H1 (cell line): ENCODE measurements around the gene TBC1D13. TPM values are rescaled to one million over a fixed set of nuclear protein-coding genes. Genes with fewer than 3 reads are reported as not detected.

Experiments
- CTCF ChIA-PET: fragments of 300-600 bp; sonication (Branson Sonifier 250); formaldehyde crosslinking; loops from one replicate; lab custom pipeline; 2021; ENCODE audit not compliant: partially characterized antibody; lab: Charles Lee
- POLR2A ChIA-PET: fragments of 300-600 bp; sonication (Branson Sonifier 250); formaldehyde crosslinking; loops from one replicate; lab custom pipeline; 2021; ENCODE audit warnings: inconsistent platforms; ENCODE audit not compliant: partially characterized antibody; lab: Charles Lee
- DNase-seq, 2 experiments: peaks; one replicate each; pipeline versions ENCODE4 v3.0.0 to v3.0.0-alpha.2; 2010 to 2022; ENCODE audit warnings: low spot score in 2 of 2, low read depth in 1 of 2, mixed read lengths in 1 of 2
- FAIRE-seq: peaks from 2 replicates; lab custom pipeline; 2011; peaks lifted over from hg19 to GRCh38; lab: Jason Lieb, UNC
- H2AFZ ChIP-seq: 2 replicates; pipeline ENCODE4 v1.8.1; 2012; ENCODE audit warnings: low read length, inconsistent platforms
- H2AK5ac ChIP-seq: 2 replicates; pipeline ENCODE4 v1.6.1; 2013; ENCODE audit warnings: low read depth, low read length
- H2BK120ac ChIP-seq: replicated peaks from 2 replicates; pipeline ENCODE3; 2013; ENCODE audit warnings: low read depth, low read length, inconsistent platforms
- H2BK12ac ChIP-seq: 2 replicates; pipeline ENCODE4 v1.6.1; 2013; ENCODE audit warnings: low read depth, low read length
- H2BK15ac ChIP-seq: 2 replicates; pipeline ENCODE4 v1.6.1; 2013; ENCODE audit warnings: low read length
- H2BK20ac ChIP-seq: 2 replicates; pipeline ENCODE4 v1.6.1; 2013; ENCODE audit warnings: low read length
- H2BK5ac ChIP-seq: 2 replicates; pipeline ENCODE4 v1.6.1; 2013; ENCODE audit warnings: low read depth, low read length
- H3K14ac ChIP-seq: 2 replicates; pipeline ENCODE4 v1.6.1; 2013; ENCODE audit warnings: inconsistent platforms; ENCODE audit not compliant: insufficient read length
- H3K18ac ChIP-seq: 2 replicates; pipeline ENCODE4 v1.6.1; 2013; ENCODE audit warnings: low read length; ENCODE audit errors: extremely low read depth
- H3K23ac ChIP-seq: 2 replicates; pipeline ENCODE4 v1.6.1; 2013; ENCODE audit warnings: inconsistent platforms; ENCODE audit not compliant: insufficient read length
- H3K23me2 ChIP-seq: 2 replicates; pipeline ENCODE4 v1.6.1; 2013; ENCODE audit warnings: low read depth, low read length
- H3K27ac ChIP-seq: 2 replicates; pipeline ENCODE4 v1.6.1; 2011; ENCODE audit warnings: low read depth, low read length, inconsistent platforms
- H3K27me3 ChIP-seq, 4 experiments: replicated peaks in 1 of 4; 1 replicate in 1 of 4; 2 replicates in 3 of 4; pipeline versions ENCODE4 v1.6.1 to v1.8.1; 2011 to 2013; ENCODE audit warnings: low read length in 3 of 4, mild to moderate bottlenecking in 3 of 4, inconsistent platforms in 2 of 4, mixed read lengths in 2 of 4, moderate library complexity in 1 of 4; ENCODE audit not compliant: control insufficient read depth in 3 of 4, insufficient read depth in 3 of 4; ENCODE audit errors: extremely low read depth in 1 of 4
- H3K36me3 ChIP-seq, 4 experiments: 2 replicates each; pipeline versions ENCODE4 v1.6.1 to v1.8.1; 2011 to 2013; ENCODE audit warnings: mild to moderate bottlenecking in 4 of 4, low read length in 3 of 4, moderate library complexity in 2 of 4, control low read depth in 1 of 4, inconsistent platforms in 1 of 4; ENCODE audit not compliant: insufficient read depth in 4 of 4, control insufficient read depth in 2 of 4
- H3K4ac ChIP-seq: replicated peaks from 2 replicates; pipeline ENCODE3; 2013; ENCODE audit warnings: low read length, low read depth, mixed read lengths, inconsistent platforms; ENCODE audit not compliant: insufficient read length
- H3K4me1 ChIP-seq, 4 experiments: replicated peaks in 1 of 4; 1 replicate in 1 of 4; 2 replicates in 3 of 4; pipeline versions ENCODE4 v1.6.1 to v1.8.1; 2011 to 2013; ENCODE audit warnings: low read length in 3 of 4, inconsistent platforms in 2 of 4, mixed read lengths in 1 of 4; ENCODE audit not compliant: insufficient read depth in 4 of 4, control insufficient read depth in 3 of 4
- H3K4me2 ChIP-seq, 2 experiments: 2 replicates each; pipeline versions ENCODE4 v1.6.1 to v1.8.1; 2011 to 2013; ENCODE audit warnings: low read depth in 2 of 2, low read length in 2 of 2, control low read depth in 1 of 2, inconsistent platforms in 1 of 2, mild to moderate bottlenecking in 1 of 2; ENCODE audit not compliant: insufficient read depth in 1 of 2
- H3K4me3 ChIP-seq, 4 experiments: fragments of 200-600, 300-600 bp in 1 of 4; sonication (generic), shearing (Covaris generic), sonication (Bioruptor Twin) in 1 of 4; 2 replicates each; pipeline versions ENCODE4 v1.5.1 to v1.8.1; 2011 to 2016; ENCODE audit warnings: low read length in 4 of 4, low read depth in 3 of 4, control low read depth in 2 of 4, inconsistent platforms in 2 of 4, mild to moderate bottlenecking in 2 of 4, mixed read lengths in 1 of 4, moderate library complexity in 1 of 4; ENCODE audit not compliant: insufficient read depth in 2 of 4; ENCODE audit errors: extremely low read depth in 1 of 4
- H3K56ac ChIP-seq: replicated peaks from 2 replicates; pipeline ENCODE3; 2013; ENCODE audit warnings: low read depth, mild to moderate bottlenecking, mixed read lengths, low read length, inconsistent platforms; ENCODE audit not compliant: insufficient read length
- H3K79me1 ChIP-seq: 2 replicates; pipeline ENCODE4 v1.6.1; 2013; ENCODE audit warnings: low read depth, low read length, control low read depth
- H3K79me2 ChIP-seq, 2 experiments: 2 replicates each; pipeline versions ENCODE4 v1.6.1 to v1.8.1; 2012 to 2013; ENCODE audit warnings: low read length in 2 of 2, mild to moderate bottlenecking in 2 of 2, inconsistent platforms in 1 of 2; ENCODE audit not compliant: insufficient read depth in 2 of 2, control insufficient read depth in 1 of 2
- H3K9ac ChIP-seq, 4 experiments: replicated peaks in 1 of 4; 1 replicate in 1 of 4; 2 replicates in 3 of 4; pipeline versions ENCODE4 v1.6.1 to v1.8.1; 2011 to 2013; ENCODE audit warnings: low read depth in 3 of 4, low read length in 3 of 4, control low read depth in 2 of 4, mild to moderate bottlenecking in 2 of 4, moderate library complexity in 2 of 4, inconsistent platforms in 1 of 4; ENCODE audit errors: extremely low read depth in 1 of 4
- H3K9me3 ChIP-seq, 2 experiments: 2 replicates each; pipeline versions ENCODE4 v1.6.1 to v1.8.1; 2012 to 2013; ENCODE audit warnings: mild to moderate bottlenecking in 2 of 2, moderate library complexity in 2 of 2, control low read depth in 1 of 2, inconsistent platforms in 1 of 2, low read depth in 1 of 2, low read length in 1 of 2, mixed read lengths in 1 of 2; ENCODE audit not compliant: insufficient read depth in 2 of 2
- H4K20me1 ChIP-seq, 2 experiments: replicated peaks in 1 of 2; 2 replicates each; pipeline versions ENCODE3 to v1.8.1; 2011 to 2013; ENCODE audit warnings: inconsistent platforms in 2 of 2, low read length in 2 of 2, mild to moderate bottlenecking in 1 of 2; ENCODE audit not compliant: insufficient read depth in 2 of 2, control insufficient read depth in 1 of 2
- H4K5ac ChIP-seq: 2 replicates; pipeline ENCODE4 v1.6.1; 2013; ENCODE audit warnings: low read length, low read depth, mixed read lengths, inconsistent platforms; ENCODE audit not compliant: insufficient read length
- H4K8ac ChIP-seq: 2 replicates; pipeline ENCODE4 v1.8.0; 2013; ENCODE audit warnings: mild to moderate bottlenecking, moderate library complexity, low read length, inconsistent platforms; ENCODE audit not compliant: insufficient read depth; ENCODE audit errors: extremely low read depth
- H4K91ac ChIP-seq: replicated peaks from 2 replicates; pipeline ENCODE3; 2013; ENCODE audit warnings: low read length, mixed read lengths, inconsistent platforms; ENCODE audit not compliant: insufficient read length
- SP1 ChIP-seq: IDR thresholded peaks from 2 replicates; pipeline ENCODE4 v1.6.1; 2011; ENCODE audit warnings: low read depth, low read length
- SUZ12 ChIP-seq: fragments of 200-600 bp; sonication (generic); IDR thresholded peaks from 2 replicates; pipeline ENCODE4 v1.6.1; 2012; ENCODE audit warnings: mild to moderate bottlenecking, inconsistent platforms, low read length, moderate library complexity, mixed read lengths
- TAF7 ChIP-seq: optimal IDR thresholded peaks from 2 replicates; pipeline ENCODE3; 2011; ENCODE audit warnings: low read depth, mild to moderate bottlenecking, inconsistent platforms, low read length, moderate library complexity, borderline replicate concordance
- WGBS, 2 experiments: shearing (Covaris generic) in 1 of 2; methylation state at CpG; one replicate each; pipeline versions ENCODE4 v1.1.6 to v1.1.7; 2013 to 2015; ENCODE audit warnings: low lambda C conversion rate in 2 of 2, mixed read lengths in 2 of 2, inconsistent platforms in 1 of 2, low coverage in 1 of 2, missing lambda C conversion rate in 1 of 2; ENCODE audit not compliant: insufficient replicate concordance in 2 of 2, insufficient coverage in 1 of 2, insufficient read length in 1 of 2; ENCODE audit errors: extremely low coverage in 1 of 2, missing lambda C conversion rate in 1 of 2; 5-methylcytosine and 5-hydroxymethylcytosine counted together
- polyA plus RNA-seq, 7 experiments: library from polyadenylated mRNA; depleted of rRNA in 3 of 7; stranded (reverse) in 5 of 7; unstranded in 2 of 7; fragments of >200 nt in 5 of 7; fragments of 200-250 nt in 2 of 7; gene quantifications; 1 replicate in 5 of 7; 2 replicates in 1 of 7; 4 replicates in 1 of 7; pipeline versions ENCODE4 v1.2.1 to v1.2.3, GENCODE V29; 2011 to 2013; ENCODE audit warnings: missing spikeins in 2 of 7, mixed read lengths in 2 of 7
- total RNA-seq: library from RNA; stranded (reverse); fragmentation: NEBNext Ultra II Directional; extraction: Animal tissue kit (Norgen Biotek cat#: 25700); gene quantifications from 2 replicates; pipeline ENCODE4 v1.2.1, GENCODE V29; 2021

The TBC1D13 gene
- total and polyA plus RNA-seq, 2 of the 8 experiments (the other 6 are each of a cell fraction or from before 2014, with no cell fraction given): 21.3 to 24.7 TPM

DNA sequence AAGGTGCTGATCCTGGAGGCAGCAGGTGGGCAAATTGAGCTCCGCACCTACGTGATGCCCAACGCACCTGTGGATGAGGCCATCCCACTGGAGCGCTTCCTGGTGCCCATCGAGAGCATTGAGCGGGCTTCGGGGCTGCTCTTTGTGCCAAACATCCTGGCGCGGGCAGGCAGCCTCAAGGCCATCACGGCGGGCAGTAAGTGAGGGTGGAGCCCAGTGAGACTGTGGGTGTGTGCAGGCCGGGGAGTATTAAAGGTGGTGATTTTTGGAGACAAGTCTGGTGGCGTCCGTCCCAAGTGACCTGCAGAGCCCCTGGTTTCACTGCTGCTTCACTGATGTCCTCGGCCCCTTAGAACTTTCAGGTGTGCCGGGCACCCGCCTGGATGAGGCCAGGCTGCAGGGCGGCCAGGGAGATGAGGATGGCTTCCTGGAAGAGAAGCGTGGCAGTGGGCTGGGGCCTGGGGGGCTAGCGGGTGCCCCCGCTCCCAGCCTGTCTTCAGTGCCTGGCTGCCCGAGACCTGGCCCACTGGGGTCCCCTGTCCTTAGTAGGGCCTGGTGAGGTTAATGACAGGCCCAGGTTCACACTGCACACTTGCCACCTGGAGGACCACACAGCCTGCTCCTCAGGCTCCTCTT, 35.5 kb downstream of the TBC1D13 start:
- CTCF ChIA-PET: no interaction called here
- 93% methylated on average over 21 of the region's 22 CpGs; no CpG with 5 or more reads in 1 of the 2 experiments for WGBS, 2 experiments
- no peak overlapping the region for H3K14ac ChIP-seq
- no peak overlapping the region for H2BK15ac ChIP-seq
- no peak overlapping the region for H3K4me2 ChIP-seq
- no peak overlapping the region for H4K91ac ChIP-seq
- no peak for TF ChIP-seq TAF7
- no peak for TF ChIP-seq SUZ12
- TF ChIP-seq SP1: no peak
- peaks cover 0 to 11% (median 3%) of the 10 kb centered on the region in 4 experiments; a peak in 2 of 7 replicates for H3K4me1 ChIP-seq
- H3K79me2 ChIP-seq: no peaks in the 10 kb centered on the region
- no peaks in the 10 kb centered on the region for H3K9me3 ChIP-seq
- H3K23ac ChIP-seq: no peak overlapping the region
- POLR2A ChIA-PET: interaction anchor here (1.1 kb wide), 1 partner anchor 13 kb away, joined by 3 read pairs; no protein-coding TSS in a partner anchor
- no peak overlapping the region for H3K4me3 ChIP-seq
- peaks cover 7% of the 10 kb centered on the region; the same call in 1 of the 2 replicates for H3K23me2 ChIP-seq
- DNase-seq (no peak), FAIRE-seq (no peak)
- H3K27ac ChIP-seq: no peak overlapping the region
- no peak overlapping the region for H4K8ac ChIP-seq
- no peak overlapping the region for H2BK12ac ChIP-seq
- H3K27me3 ChIP-seq: no peaks in the 10 kb centered on the region
- no peak overlapping the region for H3K4ac ChIP-seq
- no peak overlapping the region for H3K9ac ChIP-seq
- H3K56ac ChIP-seq: no peak overlapping the region
- no peak overlapping the region for H3K18ac ChIP-seq
- peaks cover 28 to 56% (median 51%) of the 10 kb centered on the region in 4 experiments for H3K36me3 ChIP-seq
- no peak overlapping the region for H2AFZ ChIP-seq
- peaks cover 5 to 26% of the 10 kb centered on the region in 2 experiments for H4K20me1 ChIP-seq
- no peak overlapping the region for H2BK120ac ChIP-seq
- no peak overlapping the region for H4K5ac ChIP-seq
- no peak overlapping the region for H2BK20ac ChIP-seq
- H2AK5ac ChIP-seq: no peak overlapping the region
- H3K79me1 ChIP-seq: no peaks in the 10 kb centered on the region; the same call in 1 of the 2 replicates
- no peak overlapping the region for H2BK5ac ChIP-seq
